Gastroesophageal sphincter (tissue), 3 donors: ENCODE measurements around the gene LDB3.

Experiments
- CTCF ChIP-seq, 4 experiments: fragments of 200-600 bp in 2 of 4; fragments of 450-650 bp in 2 of 4; sonication (generic) in 1 of 4; IDR thresholded peaks; one replicate each; pipeline ENCODE4 v1.5.1; 2017 to 2019; ENCODE audit warnings: antibody characterized with exemption in 4 of 4, mild to moderate bottlenecking in 2 of 4, moderate library complexity in 2 of 4
- EP300 ChIP-seq: sonication (generic); formaldehyde crosslinking; IDR thresholded peaks from one replicate; pipeline ENCODE4 v1.6.1; 2017; ENCODE audit warnings: antibody characterized with exemption, mild to moderate bottlenecking
- POLR2A ChIP-seq, 2 donors: fragments of 450-650 bp; IDR thresholded peaks; one replicate each; pipeline ENCODE4 v1.6.1; 2017; ENCODE audit warnings: antibody characterized with exemption in 2 of 2, mild to moderate bottlenecking in 2 of 2, moderate library complexity in 1 of 2
- POLR2AphosphoS5 ChIP-seq: sonication (generic); formaldehyde crosslinking; IDR thresholded peaks from one replicate; pipeline ENCODE4 v1.6.1; 2017; ENCODE audit warnings: antibody characterized with exemption

- TF ChIP-seq EP300 (no peak), CTCF (IDR thresholded peaks at IDR 0.05) (no peak), POLR2AphosphoS5 (no peak), POLR2A (IDR thresholded peaks at IDR 0.05) (no peak)
These were observed 81.5 kb downstream of the LDB3 start for GRCh38 chr10:86749854-86750253.
